NT2/D1 (cell line): ENCODE results near the gene AJUBA.

Experiments used
- DNase-seq: peaks from one replicate; pipeline ENCODE4 v3.0.0-alpha.2; 2011; ENCODE audit warnings: low read depth, low spot score
- H3K27me3 ChIP-seq: 2 replicates; pipeline ENCODE4 v1.6.0; 2011; ENCODE audit warnings: mild to moderate bottlenecking; ENCODE audit not compliant: insufficient read length, insufficient read depth
- H3K36me3 ChIP-seq: 2 replicates; pipeline ENCODE4 v1.6.1; 2011; ENCODE audit warnings: mild to moderate bottlenecking, low read length, mixed read lengths; ENCODE audit not compliant: insufficient read depth, insufficient read length
- H3K4me1 ChIP-seq: 2 replicates; pipeline ENCODE4 v1.5.1; 2011; ENCODE audit not compliant: insufficient read depth, insufficient read length
- H3K4me3 ChIP-seq: 2 replicates; pipeline ENCODE4 v1.5.1; 2011; ENCODE audit warnings: low read depth; ENCODE audit not compliant: insufficient read length
- H3K9ac ChIP-seq: 2 replicates; pipeline ENCODE4 v1.6.0; 2011; ENCODE audit warnings: low read depth; ENCODE audit not compliant: insufficient read length
- H3K9me3 ChIP-seq: 2 replicates; pipeline ENCODE4 v1.5.1; 2011; ENCODE audit warnings: mild to moderate bottlenecking, low read length; ENCODE audit not compliant: insufficient read depth
- SUZ12 ChIP-seq: IDR thresholded peaks from 2 replicates; pipeline ENCODE4 v1.6.1; 2011; ENCODE audit not compliant: insufficient read length, insufficient read depth; ENCODE audit errors: extremely low read depth
- YY1 ChIP-seq: IDR thresholded peaks from 2 replicates; pipeline ENCODE4 v1.6.1; 2011; ENCODE audit not compliant: insufficient read length, insufficient read depth
- ZNF274 ChIP-seq: IDR thresholded peaks from 2 replicates; pipeline ENCODE4 v1.6.1; 2011; ENCODE audit warnings: mild to moderate bottlenecking, low read depth, low read length

Gene AJUBA

GRCh38 chr14:22945642-22946041, 36.7 kb downstream of the AJUBA start:
- Histone ChIP-seq H3K36me3 (peaks cover 49% of the 10 kb centered on the region), H3K27me3 (no peaks in the 10 kb centered on the region), H3K4me1 (no peaks in the 10 kb centered on the region), H3K9ac (no peak overlapping the region), H3K9me3 (no peaks in the 10 kb centered on the region), H3K4me3 (no peak overlapping the region)
- no peak for DNase-seq
- TF ChIP-seq ZNF274 (no peak), SUZ12 (no peak), YY1 (no peak)

- Histone ChIP-seq H3K27me3 (no peaks in the 10 kb centered on the region), H3K36me3 (peaks cover 11% of the 10 kb centered on the region), H3K4me1 (no peaks in the 10 kb centered on the region), H3K9ac (no peak overlapping the region), H3K4me3 (no peak overlapping the region), H3K9me3 (no peaks in the 10 kb centered on the region)
- no peak for TF ChIP-seq YY1
- no peak for TF ChIP-seq ZNF274
- TF ChIP-seq SUZ12, result no peak
- no peak for DNase-seq
Measured at GRCh38 chr14:22939684-22940083, 42.7 kb downstream of the AJUBA start.

- no peak for DNase-seq
- Histone ChIP-seq H3K27me3 (no peaks in the 10 kb centered on the region), H3K9me3 (no peaks in the 10 kb centered on the region), H3K36me3 (no peaks in the 10 kb centered on the region), H3K4me3 (no peak overlapping the region), H3K4me1 (no peaks in the 10 kb centered on the region), H3K9ac (no peak overlapping the region)
- TF ChIP-seq ZNF274 (no peak), SUZ12 (no peak), YY1 (no peak)
Measured at GRCh38 chr14:22935156-22935555, 47.2 kb downstream of the AJUBA start.

GRCh38 chr14:22932146-22932545, 50.2 kb downstream of the AJUBA start:
- Histone ChIP-seq H3K27me3 (no peaks in the 10 kb centered on the region), H3K9me3 (no peaks in the 10 kb centered on the region), H3K4me1 (peaks cover 2% of the 10 kb centered on the region), H3K9ac (no peak overlapping the region), H3K4me3 (no peak overlapping the region), H3K36me3 (peaks cover 12% of the 10 kb centered on the region)
- DNase-seq, result no peak
- no peak for TF ChIP-seq YY1
- no peak for TF ChIP-seq SUZ12
- TF ChIP-seq ZNF274, result no peak

GRCh38 chr14:22929961-22930364, 52.4 kb downstream of the AJUBA start:
- H3K9ac ChIP-seq, result peak overlapping the region; percentile 63
- no peak for TF ChIP-seq ZNF274
- no peak for TF ChIP-seq YY1
- no peak for TF ChIP-seq SUZ12
- H3K4me3 ChIP-seq, result peak overlapping the region; percentile 38
- H3K4me1 ChIP-seq, result peaks cover 2% of the 10 kb centered on the region
- H3K9me3 ChIP-seq, result no peaks in the 10 kb centered on the region
- H3K36me3 ChIP-seq, result peaks cover 30% of the 10 kb centered on the region
- DNase-seq, result no peak
- no peaks in the 10 kb centered on the region for H3K27me3 ChIP-seq

GRCh38 chr14:22929104-22929960, 53.0 kb downstream of the AJUBA start, which contains the start of gene PRMT5:
PRMT5 (minus strand) TSS chr14:22929376; CDS start chr14:22929361, 15 bp downstream.
- Histone ChIP-seq H3K9ac (peak within 1 kb of the TSS; percentile 92), H3K27me3 (no peaks in the 10 kb centered on the region), H3K36me3 (peaks cover 36% of the 10 kb centered on the region), H3K9me3 (no peaks in the 10 kb centered on the region), H3K4me3 (peak within 1 kb of the TSS; percentile 84), H3K4me1 (peaks cover 2% of the 10 kb centered on the region)
- TF ChIP-seq SUZ12 (no peak), ZNF274 (no peak), YY1 (peak; percentile 82)
- peak; percentile 96 for DNase-seq
